ENCODE measurements around the gene HNRNPLL.
"Not testable (repeated sequence)": the region's sequence is repeated elsewhere in the genome, so short reads cannot be mapped to it uniquely, and the experiment has no call there.

HNRNPLL gene

GRCh38 chr2:38546585-38546984 lies 56.1 kb downstream of the HNRNPLL start:
- Histone ChIP-seq H3K36me3 (ENCODE audit: control insufficient read depth in 2 of 2, insufficient read depth in 2 of 2, low read length in 2 of 2) (no peaks in the 10 kb centered on the region), H3K4me1 (ENCODE audit: control insufficient read depth in 2 of 2, insufficient read depth in 2 of 2, low read length in 2 of 2) (no peaks in the 10 kb centered on the region), H3K9me3 (ENCODE audit: control insufficient read depth in 2 of 2, low read length in 2 of 2) (no peaks in the 10 kb centered on the region), H3K4me3 (ENCODE audit: low read length in 2 of 2) (no peak overlapping the region), H3K9ac (ENCODE audit: low read depth in 1 of 2, low read length in 2 of 2) (no peak overlapping the region), H3K27me3 (ENCODE audit: control insufficient read depth in 2 of 2, insufficient read depth in 2 of 2, low read length in 2 of 2) (no peaks in the 10 kb centered on the region), H3K27ac (ENCODE audit: low read depth in 2 of 2, low read length in 2 of 2) (no peak overlapping the region)

GRCh38 chr2:38546064-38546463 lies 56.7 kb downstream of the HNRNPLL start:
- no peaks in the 10 kb centered on the region for H3K36me3 ChIP-seq (ENCODE audit: control insufficient read depth in 2 of 2, insufficient read depth in 2 of 2, low read length in 2 of 2)
- no peak overlapping the region for H3K27ac ChIP-seq (ENCODE audit: low read depth in 2 of 2, low read length in 2 of 2)
- no peak overlapping the region for H3K4me3 ChIP-seq (ENCODE audit: low read length in 2 of 2)
- H3K9ac ChIP-seq (ENCODE audit: low read depth in 1 of 2, low read length in 2 of 2) = no peak overlapping the region
- peaks cover 0 to 3% of the 10 kb centered on the region in 2 donors for H3K4me1 ChIP-seq (ENCODE audit: control insufficient read depth in 2 of 2, insufficient read depth in 2 of 2, low read length in 2 of 2)
- no peaks in the 10 kb centered on the region for H3K9me3 ChIP-seq (ENCODE audit: control insufficient read depth in 2 of 2, low read length in 2 of 2)
- H3K27me3 ChIP-seq (ENCODE audit: control insufficient read depth in 2 of 2, insufficient read depth in 2 of 2, low read length in 2 of 2) = no peaks in the 10 kb centered on the region

GRCh38 chr2:38542248-38542631 lies 60.5 kb downstream of the HNRNPLL start:
- H3K4me1 ChIP-seq (ENCODE audit: control insufficient read depth in 2 of 2, insufficient read depth in 2 of 2, low read length in 2 of 2) = peaks cover 7 to 12% of the 10 kb centered on the region in 2 donors

GRCh38 chr2:38540580-38541286 lies 62.0 kb downstream of the HNRNPLL start:
- Histone ChIP-seq H3K27me3 (ENCODE audit: control insufficient read depth in 2 of 2, insufficient read depth in 2 of 2, low read length in 2 of 2) (no peaks in the 10 kb centered on the region), H3K27ac (ENCODE audit: low read depth in 2 of 2, low read length in 2 of 2) (no peak overlapping the region), H3K36me3 (ENCODE audit: control insufficient read depth in 2 of 2, insufficient read depth in 2 of 2, low read length in 2 of 2) (no peaks in the 10 kb centered on the region), H3K4me3 (ENCODE audit: low read length in 2 of 2) (no peak overlapping the region), H3K9ac (ENCODE audit: low read depth in 1 of 2, low read length in 2 of 2) (no peak overlapping the region), H3K9me3 (ENCODE audit: control insufficient read depth in 2 of 2, low read length in 2 of 2) (no peaks in the 10 kb centered on the region), H3K4me1 (ENCODE audit: control insufficient read depth in 2 of 2, insufficient read depth in 2 of 2, low read length in 2 of 2) (peaks cover 7 to 16% of the 10 kb centered on the region in 2 donors)

More at GRCh38 chr2:38542248-38542631, 60.5 kb downstream of the HNRNPLL start:
- H3K36me3 ChIP-seq (ENCODE audit: control insufficient read depth in 2 of 2, insufficient read depth in 2 of 2, low read length in 2 of 2); H3K27me3 ChIP-seq (ENCODE audit: control insufficient read depth in 2 of 2, insufficient read depth in 2 of 2, low read length in 2 of 2); H3K9me3 ChIP-seq (ENCODE audit: control insufficient read depth in 2 of 2, low read length in 2 of 2); H3K9ac ChIP-seq (ENCODE audit: low read depth in 1 of 2, low read length in 2 of 2); H3K27ac ChIP-seq (ENCODE audit: low read depth in 2 of 2, low read length in 2 of 2); H3K4me3 ChIP-seq (ENCODE audit: low read length in 2 of 2): not testable (repeated sequence)

DNA sequence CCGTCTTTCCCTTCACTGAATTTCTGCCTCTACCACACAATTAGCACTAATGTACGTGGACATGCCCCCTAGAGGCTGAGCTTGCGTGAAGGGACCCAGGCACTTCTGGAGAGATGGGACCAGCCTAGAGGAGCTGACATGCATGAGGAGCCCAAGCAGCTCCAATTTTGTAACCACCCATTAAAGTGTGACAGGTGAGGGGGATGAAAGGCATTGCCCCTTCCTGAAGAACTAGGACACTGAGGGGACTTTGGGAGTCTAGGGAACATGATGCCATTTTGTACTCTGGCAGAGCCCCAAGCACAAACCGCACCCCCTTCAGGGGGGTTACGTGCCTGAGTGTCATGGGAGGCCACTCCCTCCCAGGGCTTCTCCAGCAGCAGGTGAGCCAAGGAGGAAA lies 63.6 kb downstream of the HNRNPLL start:
- Histone ChIP-seq H3K9me3 (ENCODE audit: control insufficient read depth in 2 of 2, low read length in 2 of 2) (no peaks in the 10 kb centered on the region), H3K9ac (ENCODE audit: low read depth in 1 of 2, low read length in 2 of 2) (no peak overlapping the region), H3K27ac (ENCODE audit: low read depth in 2 of 2, low read length in 2 of 2) (no peak overlapping the region), H3K4me1 (ENCODE audit: control insufficient read depth in 2 of 2, insufficient read depth in 2 of 2, low read length in 2 of 2) (peaks cover 18 to 24% of the 10 kb centered on the region in 2 donors), H3K27me3 (ENCODE audit: control insufficient read depth in 2 of 2, insufficient read depth in 2 of 2, low read length in 2 of 2) (no peaks in the 10 kb centered on the region), H3K4me3 (ENCODE audit: low read length in 2 of 2) (no peak overlapping the region), H3K36me3 (ENCODE audit: control insufficient read depth in 2 of 2, insufficient read depth in 2 of 2, low read length in 2 of 2) (no peaks in the 10 kb centered on the region)

DNA sequence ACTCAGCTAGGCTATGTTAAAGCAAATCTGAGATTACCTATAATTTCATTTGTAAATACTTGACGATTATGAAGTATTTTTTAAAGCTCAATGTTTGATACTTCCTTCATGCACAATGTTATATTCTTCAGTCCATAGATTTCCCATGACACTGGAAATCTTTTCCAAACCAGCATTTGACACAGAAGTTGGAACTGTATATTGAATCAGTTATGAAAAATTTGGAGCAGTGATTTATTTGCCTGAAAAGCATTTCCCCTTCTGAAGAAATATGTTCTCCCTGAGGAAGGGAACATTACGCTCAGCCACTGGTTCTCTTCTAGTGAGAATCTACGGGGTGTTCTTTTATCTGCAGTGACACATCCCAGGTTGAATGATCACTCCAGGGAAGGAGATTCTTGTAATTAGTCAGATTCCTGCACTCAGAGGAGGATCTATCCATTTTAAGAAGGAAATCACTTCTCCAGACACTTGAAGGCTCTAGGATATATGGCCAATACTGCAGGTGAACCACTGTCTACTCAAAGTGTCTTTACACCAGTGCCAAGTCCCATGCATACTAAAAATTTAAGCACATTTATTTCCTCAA lies 64.7 kb downstream of the HNRNPLL start:
- Histone ChIP-seq H3K9ac (ENCODE audit: low read depth in 1 of 2, low read length in 2 of 2) (no peak overlapping the region), H3K4me1 (ENCODE audit: control insufficient read depth in 2 of 2, insufficient read depth in 2 of 2, low read length in 2 of 2) (peaks cover 21 to 24% of the 10 kb centered on the region in 2 donors), H3K4me3 (ENCODE audit: low read length in 2 of 2) (no peak overlapping the region), H3K36me3 (ENCODE audit: control insufficient read depth in 2 of 2, insufficient read depth in 2 of 2, low read length in 2 of 2) (no peaks in the 10 kb centered on the region), H3K27me3 (ENCODE audit: control insufficient read depth in 2 of 2, insufficient read depth in 2 of 2, low read length in 2 of 2) (no peaks in the 10 kb centered on the region), H3K9me3 (ENCODE audit: control insufficient read depth in 2 of 2, low read length in 2 of 2) (no peaks in the 10 kb centered on the region), H3K27ac (ENCODE audit: low read depth in 2 of 2, low read length in 2 of 2) (no peak overlapping the region)

- not testable (repeated sequence) for H3K9ac ChIP-seq (ENCODE audit: low read depth in 1 of 2, low read length in 2 of 2); H3K36me3 ChIP-seq (ENCODE audit: control insufficient read depth in 2 of 2, insufficient read depth in 2 of 2, low read length in 2 of 2); H3K27me3 ChIP-seq (ENCODE audit: control insufficient read depth in 2 of 2, insufficient read depth in 2 of 2, low read length in 2 of 2); H3K4me3 ChIP-seq (ENCODE audit: low read length in 2 of 2); H3K27ac ChIP-seq (ENCODE audit: low read depth in 2 of 2, low read length in 2 of 2); H3K9me3 ChIP-seq (ENCODE audit: control insufficient read depth in 2 of 2, low read length in 2 of 2)
- H3K4me1 ChIP-seq (ENCODE audit: control insufficient read depth in 2 of 2, insufficient read depth in 2 of 2, low read length in 2 of 2) = peaks cover 21 to 24% of the 10 kb centered on the region in 2 donors
These were observed 65.4 kb downstream of the HNRNPLL start for GRCh38 chr2:38537296-38537695.

- Histone ChIP-seq H3K4me3 (ENCODE audit: low read length in 2 of 2) (peak overlapping the region; percentile 70 to 73), H3K27ac (ENCODE audit: low read depth in 2 of 2, low read length in 2 of 2) (no peak overlapping the region), H3K9me3 (ENCODE audit: control insufficient read depth in 2 of 2, low read length in 2 of 2) (no peaks in the 10 kb centered on the region), H3K4me1 (ENCODE audit: control insufficient read depth in 2 of 2, insufficient read depth in 2 of 2, low read length in 2 of 2) (peaks cover 20 to 21% of the 10 kb centered on the region in 2 donors), H3K9ac (ENCODE audit: low read depth in 1 of 2, low read length in 2 of 2) (peak overlapping the region; percentile 47 to 68), H3K36me3 (ENCODE audit: control insufficient read depth in 2 of 2, insufficient read depth in 2 of 2, low read length in 2 of 2) (no peaks in the 10 kb centered on the region), H3K27me3 (ENCODE audit: control insufficient read depth in 2 of 2, insufficient read depth in 2 of 2, low read length in 2 of 2) (no peaks in the 10 kb centered on the region)
These were observed 66.8 kb downstream of the HNRNPLL start for GRCh38 chr2:38535744-38536506.

- no peaks in the 10 kb centered on the region for H3K27me3 ChIP-seq (ENCODE audit: control insufficient read depth in 2 of 2, insufficient read depth in 2 of 2, low read length in 2 of 2)
- H3K4me1 ChIP-seq (ENCODE audit: control insufficient read depth in 2 of 2, insufficient read depth in 2 of 2, low read length in 2 of 2) = peaks cover 14 to 16% of the 10 kb centered on the region in 2 donors
- H3K27ac ChIP-seq (ENCODE audit: low read depth in 2 of 2, low read length in 2 of 2) = no peak overlapping the region
These were observed 67.4 kb downstream of the HNRNPLL start for GRCh38 chr2:38535404-38535743.

DNA sequence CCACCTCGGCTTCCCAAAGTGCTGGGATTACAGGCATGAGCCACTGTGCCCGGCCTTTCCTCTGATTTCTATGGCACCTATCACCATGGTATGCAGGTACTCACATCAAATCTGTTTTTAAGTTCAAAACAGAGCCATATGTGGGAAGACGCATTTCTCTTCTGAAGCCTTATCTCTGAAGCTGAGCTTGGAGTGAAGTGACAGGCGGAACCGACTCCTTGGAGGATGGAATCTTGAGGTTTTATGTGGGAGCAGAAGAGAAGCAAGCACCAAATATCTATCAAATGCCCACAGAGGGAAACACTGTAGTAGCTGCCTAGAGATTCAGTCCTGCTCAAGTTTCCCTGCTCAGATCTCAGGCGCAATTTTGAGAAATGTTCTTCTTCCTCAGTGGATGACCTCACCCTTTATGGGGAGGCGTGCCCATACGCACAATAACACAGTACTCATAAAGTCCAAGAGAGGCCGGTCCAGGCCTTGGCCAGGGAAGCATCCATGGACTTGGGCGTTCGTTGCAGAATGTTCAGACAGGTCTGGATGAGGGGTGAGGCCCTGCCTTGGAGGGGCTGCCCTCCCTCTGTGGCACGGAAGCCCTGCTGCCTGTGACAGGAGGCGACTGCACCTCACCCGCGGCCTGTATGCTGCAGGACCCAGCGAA lies 67.9 kb downstream of the HNRNPLL start:
- Histone ChIP-seq H3K27ac (ENCODE audit: low read depth in 2 of 2, low read length in 2 of 2) (no peak overlapping the region), H3K4me1 (ENCODE audit: control insufficient read depth in 2 of 2, insufficient read depth in 2 of 2, low read length in 2 of 2) (peaks cover 12 to 15% of the 10 kb centered on the region in 2 donors)

More at GRCh38 chr2:38535404-38535743, 67.4 kb downstream of the HNRNPLL start:
- Histone ChIP-seq H3K9me3 (ENCODE audit: control insufficient read depth in 2 of 2, low read length in 2 of 2) (no peaks in the 10 kb centered on the region), H3K4me3 (ENCODE audit: low read length in 2 of 2) (peak overlapping the region; percentile 70 to 73), H3K9ac (ENCODE audit: low read depth in 1 of 2, low read length in 2 of 2) (peak overlapping the region in 1 of 2 donors; percentile 68), H3K36me3 (ENCODE audit: control insufficient read depth in 2 of 2, insufficient read depth in 2 of 2, low read length in 2 of 2) (no peaks in the 10 kb centered on the region)

More for the DNA sequence above, 67.9 kb downstream of the HNRNPLL start:
- Histone ChIP-seq H3K4me3 (ENCODE audit: low read length in 2 of 2) (peak overlapping the region in 1 of 2 donors; percentile 26), H3K9ac (ENCODE audit: low read depth in 1 of 2, low read length in 2 of 2) (peak overlapping the region in 1 of 2 donors; percentile 37), H3K27me3 (ENCODE audit: control insufficient read depth in 2 of 2, insufficient read depth in 2 of 2, low read length in 2 of 2) (no peaks in the 10 kb centered on the region), H3K36me3 (ENCODE audit: control insufficient read depth in 2 of 2, insufficient read depth in 2 of 2, low read length in 2 of 2) (no peaks in the 10 kb centered on the region), H3K9me3 (ENCODE audit: control insufficient read depth in 2 of 2, low read length in 2 of 2) (no peaks in the 10 kb centered on the region)
